CD4-positive, CD25-positive, alpha-beta regulatory T cell (primary cell): ENCODE measurements around the gene ENO3. TPM values are rescaled to one million over a fixed set of nuclear protein-coding genes. Genes with fewer than 3 reads are reported as not detected.
"Not testable (repeated sequence)": the region's sequence is repeated elsewhere in the genome, so short reads cannot be mapped to it uniquely, and the experiment has no call there.

Source experiments
- ATAC-seq, 2 donors: fragments of 150-1000 bp; cut with Tn5 transposase; one replicate each; pipeline ENCODE4 v1.10.0; 2021; ENCODE audit warnings: low read depth in 2 of 2, moderate number of reproducible peaks in 2 of 2, moderate library complexity in 1 of 2
- DNase-seq, 3 donors: peaks; one replicate each; pipeline versions ENCODE4 v3.0.0 to v3.0.0-alpha.2; 2012 to 2022; ENCODE audit warnings: mixed read lengths in 1 of 3
- H3K27ac ChIP-seq: one replicate; pipeline ENCODE4 v1.7.0; 2013; ENCODE audit warnings: mild to moderate bottlenecking, low read length; ENCODE audit not compliant: insufficient read depth, poor library complexity, severe bottlenecking
- H3K27me3 ChIP-seq: one replicate; pipeline ENCODE4 v1.7.0; 2013; ENCODE audit warnings: low read length; ENCODE audit not compliant: control insufficient read depth, insufficient read depth
- H3K36me3 ChIP-seq: one replicate; pipeline ENCODE4 v1.7.0; 2013; ENCODE audit warnings: mild to moderate bottlenecking, low read length, moderate library complexity; ENCODE audit not compliant: control insufficient read depth, insufficient read depth
- H3K4me1 ChIP-seq: 2 replicates; pipeline ENCODE4 v1.7.0; 2013; ENCODE audit warnings: mild to moderate bottlenecking, low read length; ENCODE audit not compliant: insufficient read depth, control insufficient read depth, poor library complexity, severe bottlenecking
- H3K4me3 ChIP-seq: one replicate; pipeline ENCODE4 v1.7.0; 2013; ENCODE audit warnings: low read depth, mild to moderate bottlenecking, low read length, moderate library complexity
- H3K9me3 ChIP-seq, 2 experiments: 1 replicate in 1 of 2; 2 replicates in 1 of 2; pipeline ENCODE4 v1.7.0; 2013; ENCODE audit warnings: low read length in 2 of 2, mild to moderate bottlenecking in 1 of 2, moderate library complexity in 1 of 2; ENCODE audit not compliant: control insufficient read depth in 2 of 2
- H3K27ac Mint-ChIP-seq, 3 donors: one replicate each; pipeline ENCODE4 v1.8.0; 2020 to 2022; ENCODE audit warnings: mild to moderate bottlenecking in 3 of 3, mixed read lengths in 3 of 3, moderate library complexity in 2 of 3
- H3K27me3 Mint-ChIP-seq: one replicate; pipeline ENCODE4 v1.8.0; 2022; ENCODE audit warnings: mild to moderate bottlenecking, mixed read lengths
- H3K36me3 Mint-ChIP-seq: one replicate; pipeline ENCODE4 v1.8.0; 2020; ENCODE audit warnings: mixed read lengths
- H3K4me1 Mint-ChIP-seq, 4 donors: one replicate each; pipeline ENCODE4 v1.8.0; 2020 to 2022; ENCODE audit warnings: mixed read lengths in 4 of 4, mild to moderate bottlenecking in 1 of 4
- H3K4me3 Mint-ChIP-seq, 4 donors: one replicate each; pipeline ENCODE4 v1.8.0; 2020 to 2022; ENCODE audit warnings: mild to moderate bottlenecking in 4 of 4, mixed read lengths in 4 of 4, moderate library complexity in 3 of 4
- H3K9me3 Mint-ChIP-seq, 7 donors: one replicate each; pipeline ENCODE4 v1.8.0; 2020 to 2022; ENCODE audit warnings: mixed read lengths in 7 of 7, mild to moderate bottlenecking in 3 of 7, moderate library complexity in 2 of 7
- polyA plus RNA-seq, 4 donors: library from polyadenylated mRNA; unstranded; fragments of 300-500 nt; fragmentation: Illumina TruSeq; gene quantifications; one replicate each; pipeline ENCODE4 v1.2.3, GENCODE V29; 2021
- total RNA-seq: library from RNA; stranded (reverse); gene quantifications from one replicate; pipeline ENCODE4 v1.2.3, GENCODE V29; 2022

Gene ENO3
- total and polyA plus RNA-seq, 5 donors from 2014 or later, result 0.29 to 11.7 (median 0.50) TPM

DNA sequence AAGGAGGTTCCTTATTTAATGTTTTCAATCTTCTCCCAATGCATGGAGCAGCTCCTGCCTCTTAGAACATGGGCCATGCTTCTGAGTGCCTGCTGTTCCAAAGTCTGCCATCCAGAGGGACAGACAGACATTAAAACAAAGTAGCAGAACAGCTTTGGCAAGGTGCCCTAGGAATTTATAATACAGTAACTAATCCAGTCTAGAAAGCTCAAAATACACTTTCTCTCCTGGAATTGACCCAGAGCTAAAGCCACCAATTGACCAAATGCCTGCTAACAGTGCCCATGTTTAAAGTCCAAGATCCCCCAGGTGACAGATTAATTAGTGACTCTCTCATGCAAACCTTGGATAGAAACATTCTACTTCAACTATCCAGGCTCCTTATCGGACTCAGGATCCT is 36.9 kb upstream of the ENO3 start:
- Mint-ChIP-seq H3K9me3 (no peaks in the 10 kb centered on the region), H3K27me3 (no peaks in the 10 kb centered on the region), H3K4me1 (peaks cover 0 to 4% (median 0%) of the 10 kb centered on the region in 4 donors), H3K27ac (no peak overlapping the region), H3K4me3 (no peak overlapping the region), H3K36me3 (no peaks in the 10 kb centered on the region)
- Histone ChIP-seq H3K36me3 (no peaks in the 10 kb centered on the region), H3K27ac (no peak overlapping the region), H3K4me1 (peaks cover 4% of the 10 kb centered on the region), H3K27me3 (no peaks in the 10 kb centered on the region), H3K4me3 (no peak overlapping the region), H3K9me3 (no peaks in the 10 kb centered on the region)
- ATAC-seq (no peak), DNase-seq (no peak)

DNA sequence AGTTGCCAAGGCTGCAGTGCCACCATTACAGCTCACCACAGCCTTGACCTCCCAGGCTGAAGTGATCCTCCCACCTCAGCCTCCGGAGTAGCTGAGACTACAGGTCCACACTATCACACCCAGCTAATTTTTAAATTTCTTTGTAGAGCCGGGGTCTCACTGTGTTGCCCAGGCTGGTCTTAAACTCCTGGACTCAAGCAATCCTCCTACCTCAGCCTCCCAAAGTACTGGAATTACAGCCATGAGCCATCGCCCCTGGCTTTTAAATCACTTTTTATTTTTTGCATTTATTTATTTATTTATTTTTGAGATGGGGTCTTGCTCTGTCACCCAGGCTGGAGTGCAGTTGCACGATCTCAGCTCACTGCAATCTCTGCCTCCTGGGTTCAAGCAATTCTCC is 36.4 kb upstream of the ENO3 start:
- H3K9me3 ChIP-seq, H3K27me3 Mint-ChIP-seq, H3K9me3 Mint-ChIP-seq, H3K27ac ChIP-seq, ATAC-seq, DNase-seq, H3K27ac Mint-ChIP-seq, H3K27me3 ChIP-seq, H3K4me3 ChIP-seq, H3K36me3 Mint-ChIP-seq, H3K4me1 Mint-ChIP-seq, H3K4me1 ChIP-seq, H3K4me3 Mint-ChIP-seq, H3K36me3 ChIP-seq: not testable (repeated sequence)

DNA sequence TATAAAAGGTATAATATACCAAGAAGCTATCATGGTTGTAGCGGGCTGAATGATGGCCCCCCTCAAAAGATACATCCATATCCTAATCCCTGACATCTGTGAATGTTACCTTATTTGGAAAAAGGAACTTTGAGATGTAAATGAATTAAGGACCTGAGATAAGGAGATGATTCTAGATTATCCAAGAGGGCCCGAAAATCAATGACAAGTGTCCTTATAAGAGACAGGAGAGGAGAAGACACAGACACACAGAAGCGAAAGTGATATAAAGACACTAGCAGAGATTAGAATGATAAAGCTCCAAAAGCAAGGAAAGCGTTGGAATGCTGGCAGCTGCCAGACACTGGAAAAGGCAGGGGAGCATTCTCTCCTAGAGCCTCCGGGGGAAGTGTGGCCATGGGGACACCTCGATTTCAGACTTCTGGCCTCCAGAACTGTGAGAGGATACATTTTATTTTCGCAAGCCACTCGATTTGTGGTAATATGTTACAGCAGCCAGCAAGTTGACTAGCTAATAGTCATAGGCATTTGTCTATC is 31.3 kb upstream of the ENO3 start:
- H3K4me1 ChIP-seq, result no peaks in the 10 kb centered on the region
- no peak for ATAC-seq
- Mint-ChIP-seq H3K36me3 (no peaks in the 10 kb centered on the region), H3K4me3 (no peak overlapping the region), H3K4me1 (no peaks in the 10 kb centered on the region), H3K27ac (no peak overlapping the region), H3K27me3 (no peaks in the 10 kb centered on the region), H3K9me3 (no peaks in the 10 kb centered on the region)
- H3K36me3 ChIP-seq, result no peaks in the 10 kb centered on the region
- no peak for DNase-seq
- no peak overlapping the region for H3K4me3 ChIP-seq
- H3K27me3 ChIP-seq, result no peaks in the 10 kb centered on the region
- no peaks in the 10 kb centered on the region for H3K9me3 ChIP-seq
- no peak overlapping the region for H3K27ac ChIP-seq

DNA sequence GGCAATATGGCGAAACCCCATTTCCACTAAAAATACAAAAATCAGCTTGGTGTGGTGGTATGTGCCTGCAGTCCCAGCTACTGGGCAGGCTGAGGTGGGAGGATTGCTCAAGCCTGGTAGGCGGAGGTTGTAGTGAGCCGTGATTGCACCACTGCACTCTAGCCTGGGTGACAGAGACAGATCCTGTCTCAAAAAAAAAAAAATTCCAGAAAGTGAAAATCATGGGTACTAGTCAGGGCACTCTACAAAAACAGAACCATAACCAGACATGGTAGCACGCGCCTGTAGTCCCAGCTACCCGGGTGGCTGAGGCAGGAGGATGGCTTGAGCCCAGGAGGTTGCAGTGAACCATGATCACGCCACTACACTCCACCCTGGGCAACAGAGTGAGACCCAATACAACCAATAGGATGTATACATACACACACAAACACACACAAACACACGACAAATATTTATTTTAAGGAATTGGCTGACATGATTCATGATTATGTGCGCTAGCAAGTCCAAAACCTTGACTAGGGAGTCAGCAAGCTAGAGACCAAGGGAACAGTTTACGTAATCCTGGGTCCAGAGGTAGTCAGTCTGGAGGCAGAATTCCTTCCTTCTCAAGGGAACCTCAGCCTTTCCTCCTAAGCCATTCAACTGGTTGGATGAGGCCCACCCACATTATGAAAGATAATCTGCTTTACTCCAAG is 30.4 kb upstream of the ENO3 start:
- Histone ChIP-seq H3K27ac (no peak overlapping the region), H3K36me3 (no peaks in the 10 kb centered on the region), H3K4me3 (no peak overlapping the region), H3K27me3 (no peaks in the 10 kb centered on the region), H3K4me1 (no peaks in the 10 kb centered on the region), H3K9me3 (no peaks in the 10 kb centered on the region)
- DNase-seq (no peak), ATAC-seq (no peak)
- no peaks in the 10 kb centered on the region for H3K36me3 Mint-ChIP-seq
- H3K27ac Mint-ChIP-seq, result peak overlapping the region in 1 of 3 donors; percentile 29
- H3K27me3 Mint-ChIP-seq, result no peaks in the 10 kb centered on the region
- no peaks in the 10 kb centered on the region for H3K4me1 Mint-ChIP-seq
- no peaks in the 10 kb centered on the region for H3K9me3 Mint-ChIP-seq
- no peak overlapping the region for H3K4me3 Mint-ChIP-seq

DNA sequence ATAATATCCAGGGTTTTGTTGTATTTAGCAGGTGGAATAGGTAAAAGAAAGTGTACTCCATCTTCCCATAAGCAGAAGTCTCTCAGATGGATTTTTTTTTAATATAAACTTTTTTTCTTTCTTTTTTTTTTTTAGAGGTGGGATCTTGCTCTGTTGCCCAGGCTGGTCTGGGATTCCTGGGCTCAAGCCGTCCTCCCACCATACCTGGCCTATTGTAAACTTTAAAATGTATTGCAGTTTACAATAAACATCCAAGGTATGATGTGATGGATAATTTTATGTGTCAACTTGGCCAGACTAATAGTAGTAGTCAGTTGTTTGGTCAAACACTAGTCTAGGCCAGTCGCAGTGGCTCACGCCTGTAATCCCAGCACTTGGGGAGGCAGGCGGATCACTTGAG is 29.6 kb upstream of the ENO3 start:
- Histone ChIP-seq H3K4me1 (no peaks in the 10 kb centered on the region), H3K27ac (no peak overlapping the region), H3K27me3 (no peaks in the 10 kb centered on the region), H3K9me3 (no peaks in the 10 kb centered on the region), H3K4me3 (no peak overlapping the region), H3K36me3 (no peaks in the 10 kb centered on the region)
- ATAC-seq (no peak), DNase-seq (no peak)
- H3K27me3 Mint-ChIP-seq, result no peaks in the 10 kb centered on the region
- H3K27ac Mint-ChIP-seq, result peak overlapping the region in 1 of 3 donors; percentile 29
- H3K36me3 Mint-ChIP-seq, result peaks cover under 1% of the 10 kb centered on the region
- H3K4me1 Mint-ChIP-seq, result no peaks in the 10 kb centered on the region
- H3K4me3 Mint-ChIP-seq, result no peak overlapping the region
- H3K9me3 Mint-ChIP-seq, result no peaks in the 10 kb centered on the region

DNA sequence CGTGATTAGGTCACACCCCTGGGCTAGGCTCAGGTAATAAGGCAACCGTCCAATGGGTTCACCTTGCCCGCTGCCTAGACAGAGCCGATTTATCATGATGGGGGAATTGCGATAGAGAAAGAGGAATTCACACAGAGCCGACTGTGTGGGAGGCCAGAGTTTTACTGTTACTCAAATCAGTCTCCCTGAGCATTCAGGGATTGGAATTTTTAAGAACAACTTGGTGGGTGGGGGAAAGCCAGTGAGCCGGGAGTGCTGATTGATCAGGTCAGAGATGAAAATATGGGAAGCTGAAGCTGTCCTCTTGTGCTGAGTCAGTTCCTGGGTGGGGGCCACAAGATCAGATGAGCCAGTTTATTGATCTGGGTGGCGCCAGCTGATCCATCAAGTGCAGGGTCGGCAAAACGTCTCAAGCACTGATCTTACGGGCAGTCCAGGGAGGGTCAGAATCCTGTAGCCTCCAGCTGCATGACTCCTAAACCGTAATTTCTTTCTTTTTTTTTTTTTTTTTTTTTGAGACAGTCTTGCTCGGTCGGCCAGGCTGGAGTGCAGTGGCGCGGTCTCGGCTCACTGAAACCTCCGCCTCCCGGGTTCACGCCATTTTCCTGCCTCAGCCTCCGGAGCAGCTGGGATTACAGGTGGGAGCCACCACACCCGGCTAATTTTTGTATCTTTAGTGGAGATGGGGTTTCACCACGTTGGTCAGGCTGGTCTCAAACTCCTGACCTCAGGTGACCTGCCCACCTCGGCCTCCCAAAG is 24.2 kb upstream of the ENO3 start:
- H3K36me3 ChIP-seq, DNase-seq, H3K9me3 Mint-ChIP-seq, H3K4me1 ChIP-seq, H3K27me3 ChIP-seq, H3K4me1 Mint-ChIP-seq, H3K27me3 Mint-ChIP-seq, H3K9me3 ChIP-seq, ATAC-seq, H3K27ac Mint-ChIP-seq, H3K4me3 Mint-ChIP-seq, H3K27ac ChIP-seq, H3K4me3 ChIP-seq: not testable (repeated sequence)
- H3K36me3 Mint-ChIP-seq, result peaks cover 21% of the 10 kb centered on the region

DNA sequence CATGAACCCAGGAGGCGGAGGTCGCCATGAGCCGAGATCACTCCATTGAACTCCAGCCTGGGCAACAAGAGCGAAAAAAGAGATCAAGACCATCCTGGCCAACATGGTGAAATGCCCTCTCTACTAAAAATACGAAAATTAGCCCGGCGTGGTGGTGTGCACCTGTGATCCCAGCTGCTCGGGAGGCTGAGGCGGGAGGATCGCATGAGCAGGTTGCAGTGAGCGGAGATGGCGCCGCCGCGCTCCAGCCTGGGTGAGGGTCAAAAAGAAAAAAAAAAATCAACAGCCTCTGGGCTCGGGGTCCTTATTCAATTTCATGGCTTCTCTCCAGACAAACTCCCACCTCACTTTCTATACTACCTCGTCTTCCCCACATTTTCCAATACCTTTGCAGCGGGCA is 22.0 kb upstream of the ENO3 start:
- Mint-ChIP-seq H3K27me3 (no peaks in the 10 kb centered on the region), H3K4me3 (no peak overlapping the region), H3K27ac (peak overlapping the region in 2 of 3 donors; percentile 60 to 62), H3K9me3 (no peaks in the 10 kb centered on the region), H3K36me3 (peaks cover 21% of the 10 kb centered on the region), H3K4me1 (peaks cover 0 to 14% (median 5%) of the 10 kb centered on the region in 4 donors)
- Histone ChIP-seq H3K27me3 (no peaks in the 10 kb centered on the region), H3K27ac (no peak overlapping the region), H3K9me3 (no peaks in the 10 kb centered on the region), H3K4me1 (peaks cover 3% of the 10 kb centered on the region), H3K36me3 (no peaks in the 10 kb centered on the region), H3K4me3 (no peak overlapping the region)
- ATAC-seq (no peak), DNase-seq (no peak)
